GM19043 (cell line): ENCODE measurements around the gene PFKP.

Source experiments
- ATAC-seq: cut with Tn5 transposase; IDR thresholded peaks from one replicate; pipeline ENCODE4 v1.9.1; 2021; ENCODE audit warnings: low read depth; ENCODE audit not compliant: unreplicated experiment

PFKP gene

DNA sequence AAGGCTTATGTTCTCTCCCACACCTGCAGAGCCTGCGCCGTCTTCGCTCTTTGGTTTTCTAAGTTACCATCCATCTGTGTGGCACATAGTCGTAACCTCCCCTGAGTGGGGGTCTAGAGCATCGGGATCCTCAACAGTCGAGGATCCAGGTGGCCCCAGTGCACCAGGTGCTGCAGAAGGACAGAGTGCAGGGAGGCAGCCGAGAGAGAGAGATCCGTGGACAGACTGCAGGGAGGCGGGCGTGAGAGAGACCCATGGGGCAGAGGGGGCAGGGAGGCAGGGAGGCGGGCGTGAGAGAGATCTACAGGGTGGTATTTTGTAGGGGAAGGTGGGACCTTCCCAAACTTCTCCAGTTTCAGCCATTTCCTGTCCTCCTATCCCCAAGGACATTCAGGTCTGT lies 42.3 kb downstream of the PFKP start:
- ATAC-seq, result no peak

DNA sequence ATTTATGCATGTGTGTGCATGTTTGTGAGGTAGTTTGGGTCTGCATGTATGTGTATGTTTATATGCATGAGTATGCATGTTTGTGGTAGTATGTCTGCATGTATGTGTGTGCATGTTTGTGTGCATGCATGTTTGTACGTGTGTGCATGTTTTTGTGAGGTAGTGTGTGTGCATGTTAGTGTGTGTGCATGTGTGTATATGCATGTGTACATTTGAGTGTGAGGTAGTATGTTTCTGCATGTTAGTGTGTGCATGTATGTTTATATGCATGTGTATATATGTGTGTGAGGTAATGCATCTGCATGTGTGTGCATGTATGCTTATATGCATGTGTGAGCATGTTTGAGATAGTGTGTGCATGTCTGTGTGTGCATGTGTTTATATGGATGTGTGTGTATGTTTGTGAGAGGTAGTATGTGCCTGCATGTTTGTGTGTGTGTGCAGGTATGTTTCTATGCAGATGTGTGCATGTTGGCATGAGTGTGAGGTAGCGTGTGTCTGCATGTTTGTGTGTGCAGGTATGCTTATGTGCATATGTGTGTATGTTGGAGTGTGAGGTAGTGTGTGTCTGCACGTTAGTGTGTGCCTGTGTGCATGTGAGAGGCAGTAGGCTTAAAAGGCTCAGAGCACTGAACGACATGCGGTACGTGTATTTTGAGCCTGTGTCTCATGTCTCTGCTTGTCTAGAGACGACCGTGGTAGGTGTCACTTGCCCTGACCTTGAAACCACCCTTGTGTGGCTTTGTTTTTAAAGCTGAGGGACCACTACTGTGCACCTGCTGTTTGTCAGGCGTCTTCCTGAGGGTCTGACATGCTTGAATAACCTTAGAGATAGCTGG lies 43.7 kb downstream of the PFKP start:
- no peak for ATAC-seq

DNA sequence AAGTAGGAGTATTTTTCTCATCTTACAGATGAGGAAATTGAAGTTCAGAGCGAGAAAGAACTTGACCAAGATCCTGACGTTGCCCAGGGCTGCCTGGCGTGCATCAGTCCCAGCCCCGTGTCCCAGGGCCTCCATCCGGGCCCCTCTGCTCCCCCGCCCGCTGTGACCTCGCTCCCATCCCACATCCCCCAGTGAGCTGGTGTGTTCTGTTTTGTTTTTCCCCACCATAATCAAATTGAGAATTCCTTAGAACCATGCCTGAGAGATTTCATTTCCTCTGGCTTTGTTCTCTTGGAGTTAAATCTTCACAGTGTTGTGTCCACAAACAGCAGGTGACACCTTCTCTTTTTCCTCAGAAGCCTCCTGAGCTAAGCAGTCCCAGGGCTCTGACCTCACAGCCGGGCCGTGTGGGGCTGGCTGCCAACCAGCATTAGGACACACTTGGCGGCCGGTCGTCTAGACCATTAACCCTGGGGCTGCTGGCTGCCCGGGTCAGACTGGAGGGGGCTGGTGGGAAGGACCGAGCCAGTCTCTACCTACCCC lies 44.3 kb downstream of the PFKP start:
- ATAC-seq, result no peak

DNA sequence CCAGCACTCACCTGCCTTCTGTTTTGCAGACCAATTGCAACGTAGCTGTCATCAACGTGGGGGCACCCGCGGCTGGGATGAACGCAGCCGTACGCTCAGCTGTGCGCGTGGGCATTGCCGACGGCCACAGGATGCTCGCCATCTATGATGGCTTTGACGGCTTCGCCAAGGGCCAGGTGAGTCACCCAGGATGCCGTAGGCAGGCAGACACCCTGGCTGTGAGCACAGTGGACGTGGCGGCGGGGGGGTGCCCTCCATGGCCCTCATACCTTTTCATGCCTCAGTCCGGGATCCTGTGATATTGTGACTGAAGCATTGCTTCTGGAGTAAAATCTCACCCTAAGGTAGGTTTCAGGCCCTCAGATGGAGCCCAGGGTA lies 46.0 kb downstream of the PFKP start:
- ATAC-seq, result no peak

DNA sequence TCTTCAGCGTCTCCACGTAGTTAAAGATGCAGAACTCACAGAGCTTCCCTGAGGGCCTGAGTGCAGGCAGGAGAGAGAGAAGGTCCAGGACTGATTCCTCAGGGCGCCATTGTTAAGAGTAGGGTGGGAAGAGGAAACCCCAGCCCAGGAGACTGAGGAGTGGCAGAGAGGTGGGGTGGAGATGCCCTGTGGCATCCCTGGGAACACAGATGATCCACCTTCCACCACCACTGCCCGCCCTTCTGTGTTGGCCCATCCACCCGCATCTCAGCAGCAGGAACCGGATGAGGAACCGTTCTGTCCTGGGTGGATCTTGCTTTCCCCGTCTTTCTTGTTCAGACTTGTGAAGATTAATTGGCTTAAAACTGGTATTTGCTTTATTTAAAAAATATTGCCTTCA lies 48.3 kb downstream of the PFKP start:
- ATAC-seq, result no peak

DNA sequence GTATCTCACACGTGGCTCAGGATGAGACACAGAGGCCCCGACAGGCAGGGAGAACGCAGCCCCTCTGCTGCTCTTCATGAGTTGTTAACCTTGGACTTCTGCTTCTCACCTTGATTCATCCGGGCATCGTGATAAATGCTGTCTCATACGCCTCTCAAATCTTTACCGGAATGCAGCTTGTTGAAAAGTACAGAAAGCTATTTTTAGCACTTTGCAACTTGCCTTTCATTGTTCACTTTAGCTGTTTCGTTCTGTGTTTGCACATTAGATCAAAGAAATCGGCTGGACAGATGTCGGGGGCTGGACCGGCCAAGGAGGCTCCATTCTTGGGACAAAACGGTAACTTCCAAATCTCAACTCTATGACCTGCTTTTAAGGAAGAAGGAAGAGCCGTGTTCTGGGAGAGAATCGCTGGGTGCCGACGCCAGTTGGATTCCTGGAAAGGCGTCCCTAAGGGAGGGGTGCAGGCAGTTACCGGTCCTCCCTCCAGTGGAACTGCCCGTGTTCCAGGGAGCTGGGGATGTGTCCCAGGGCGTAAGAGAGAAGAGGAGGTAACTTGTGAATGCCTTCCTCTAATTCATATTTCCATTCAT lies 49.3 kb downstream of the PFKP start:
- no peak for ATAC-seq

GRCh38 chr10:3117486-3117885 lies 50.1 kb downstream of the PFKP start:
- ATAC-seq, result no peak

DNA sequence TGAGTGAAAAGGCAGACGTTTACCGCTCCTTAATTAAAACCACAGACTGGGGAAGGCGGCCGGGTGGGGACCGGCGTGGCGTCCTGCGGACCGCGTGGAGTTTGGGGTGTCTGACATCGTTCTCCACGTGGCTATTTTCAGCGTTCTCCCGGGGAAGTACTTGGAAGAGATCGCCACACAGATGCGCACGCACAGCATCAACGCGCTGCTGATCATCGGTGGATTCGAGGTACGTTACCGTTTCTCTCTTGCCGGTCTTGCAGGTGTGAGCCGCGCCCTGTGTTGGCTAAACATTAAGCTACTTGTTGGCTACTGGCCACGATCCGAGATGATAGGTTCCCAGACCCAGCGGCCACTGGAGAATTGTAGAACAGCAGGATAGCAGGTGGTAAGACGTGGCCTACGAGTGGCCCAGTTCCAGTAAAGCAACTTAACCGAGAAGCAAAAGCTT lies 51.3 kb downstream of the PFKP start:
- no peak for ATAC-seq

- no peak for ATAC-seq
These were observed 52.6 kb downstream of the PFKP start for GRCh38 chr10:3119796-3120459.

- no peak for ATAC-seq
These were observed 54.7 kb downstream of the PFKP start for GRCh38 chr10:3122034-3122433.

DNA sequence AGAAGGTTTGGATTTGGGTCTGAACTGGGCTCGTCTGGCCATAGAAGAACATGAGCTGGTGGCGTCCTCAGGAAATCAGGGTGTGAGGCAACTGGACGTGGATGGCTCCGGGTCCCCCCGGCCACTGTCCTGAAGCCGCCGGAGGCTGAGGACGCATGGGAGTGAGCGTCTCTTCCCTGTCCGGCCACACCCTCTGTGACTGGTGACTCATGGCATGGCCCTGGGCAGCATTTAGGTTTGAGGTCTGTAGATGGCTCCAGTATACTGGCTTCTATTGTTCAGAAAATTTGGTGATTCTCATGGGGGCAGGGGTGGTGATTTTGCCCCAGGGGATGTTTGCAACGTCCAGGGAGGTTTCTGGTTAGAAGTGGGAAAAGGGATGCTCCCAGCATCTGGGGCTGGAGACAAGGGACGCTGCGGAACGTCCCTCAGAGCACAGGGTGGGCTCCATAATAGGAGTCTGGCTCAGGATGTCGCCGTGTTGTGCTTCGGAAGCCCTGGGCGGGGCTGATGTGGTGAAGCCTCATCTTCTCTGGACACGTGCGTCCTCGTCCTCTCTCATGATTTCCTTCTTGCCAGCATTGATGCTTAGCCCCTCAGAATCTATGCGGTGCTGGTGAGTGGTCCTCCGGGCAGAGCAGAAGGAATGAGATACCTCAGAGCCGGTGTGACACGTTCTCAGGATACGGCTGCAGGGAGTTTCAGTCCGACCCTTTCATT lies 55.3 kb downstream of the PFKP start:
- ATAC-seq, result no peak

DNA sequence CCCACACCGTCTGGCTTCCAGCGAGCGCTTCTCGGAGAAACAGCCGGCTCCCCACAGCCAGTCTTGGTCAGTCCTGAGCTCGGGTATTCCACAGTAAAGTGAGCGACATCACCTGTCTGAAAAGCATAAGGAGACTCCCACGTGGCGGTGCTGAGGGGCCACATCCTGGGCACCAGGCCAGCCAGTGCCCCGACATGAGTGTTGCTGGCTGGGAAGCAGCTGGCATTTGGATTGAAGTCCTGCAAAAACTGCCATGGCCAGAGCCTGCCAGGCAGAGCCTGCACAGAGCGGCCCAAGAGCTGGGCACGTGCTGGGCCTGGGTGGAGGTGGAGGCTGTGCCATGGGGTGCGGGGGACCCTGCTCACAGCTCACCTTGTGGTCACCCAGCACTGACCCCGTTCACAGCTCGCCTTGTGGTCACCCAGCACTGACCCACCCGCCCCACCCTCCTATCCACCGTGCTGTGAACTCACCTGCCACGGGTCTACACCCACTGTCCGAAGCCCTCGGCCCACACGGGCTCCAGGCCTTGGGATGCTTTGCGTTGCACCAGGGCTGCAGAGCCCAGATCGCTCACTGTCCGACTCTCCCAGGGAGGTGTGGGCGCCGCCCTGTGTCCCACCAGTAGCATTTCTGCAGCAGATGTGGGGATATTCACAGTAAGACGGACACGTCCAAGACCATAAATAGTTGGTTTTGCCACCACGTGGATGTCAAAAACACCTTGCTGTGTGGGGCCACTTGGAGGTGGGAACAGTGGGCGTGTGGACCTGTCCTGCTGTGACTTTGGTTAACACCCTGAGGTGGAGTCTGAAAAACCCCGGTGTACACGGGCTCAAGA lies 56.4 kb downstream of the PFKP start:
- ATAC-seq, result no peak

- ATAC-seq, result no peak
These were observed 57.2 kb downstream of the PFKP start for GRCh38 chr10:3124412-3125175.

DNA sequence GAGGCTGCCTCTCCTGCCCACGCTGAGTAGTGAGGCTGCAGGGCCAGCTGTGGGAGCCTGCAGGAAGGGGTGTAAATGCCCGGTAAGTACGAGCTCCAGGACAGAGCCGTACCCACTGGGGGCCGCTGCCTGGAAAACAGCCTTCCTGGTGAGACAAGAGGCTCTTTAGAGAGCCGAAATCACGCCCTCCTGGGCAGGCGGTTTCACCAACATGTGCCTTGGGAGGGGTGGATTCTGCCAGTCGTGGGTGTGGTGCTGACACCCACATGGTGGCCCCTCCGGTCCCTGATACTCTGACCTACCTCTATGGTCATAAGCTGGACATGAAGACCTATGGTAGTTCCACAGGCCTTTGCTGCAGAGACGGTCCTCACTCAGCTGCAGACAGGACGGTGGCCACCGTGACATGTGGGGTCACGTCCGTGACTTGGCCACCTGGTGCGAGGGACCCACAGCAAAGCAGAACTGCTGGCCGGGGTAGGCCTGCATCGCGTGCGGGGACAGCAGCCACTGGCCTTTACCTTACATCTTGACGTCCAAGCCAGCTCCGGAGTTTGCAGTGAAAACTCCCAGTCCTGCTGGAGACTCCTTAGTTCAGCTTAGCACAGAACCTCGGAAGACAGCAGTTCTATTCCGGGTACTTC lies 58.3 kb downstream of the PFKP start:
- no peak for ATAC-seq

- no peak for ATAC-seq
These were observed 58.9 kb downstream of the PFKP start for GRCh38 chr10:3126249-3126648.

DNA sequence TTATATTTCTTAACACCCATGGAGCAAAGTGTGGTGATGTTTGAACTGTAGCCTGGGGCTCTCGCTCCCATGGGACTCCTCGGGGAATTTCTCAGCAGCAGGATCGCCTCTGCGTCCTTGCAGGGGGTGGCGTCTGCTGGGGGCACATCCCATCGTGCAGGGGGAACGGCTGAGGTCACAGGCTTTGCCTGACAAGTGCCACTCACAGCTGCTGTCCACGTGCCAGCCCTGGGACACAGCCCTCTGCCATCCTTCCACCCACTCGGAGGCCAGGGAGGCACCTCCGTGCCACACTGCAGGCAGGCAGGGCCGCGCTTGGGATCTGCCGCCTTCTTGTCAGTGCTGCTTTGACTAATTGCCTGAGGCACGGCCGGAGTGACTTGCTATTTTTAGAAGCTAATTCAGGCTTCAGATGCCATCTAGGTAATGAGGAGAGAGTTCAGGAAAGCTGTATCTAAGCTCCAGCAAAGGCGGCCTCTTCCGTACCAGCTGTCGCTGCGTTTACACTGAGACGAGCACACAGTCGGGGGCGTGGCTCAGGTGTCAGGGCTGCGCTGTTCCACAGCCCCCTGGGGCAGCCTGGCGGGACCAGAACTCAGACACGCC lies 59.5 kb downstream of the PFKP start:
- ATAC-seq, result no peak

GRCh38 chr10:3127921-3128320 lies 60.6 kb downstream of the PFKP start:
- no peak for ATAC-seq

DNA sequence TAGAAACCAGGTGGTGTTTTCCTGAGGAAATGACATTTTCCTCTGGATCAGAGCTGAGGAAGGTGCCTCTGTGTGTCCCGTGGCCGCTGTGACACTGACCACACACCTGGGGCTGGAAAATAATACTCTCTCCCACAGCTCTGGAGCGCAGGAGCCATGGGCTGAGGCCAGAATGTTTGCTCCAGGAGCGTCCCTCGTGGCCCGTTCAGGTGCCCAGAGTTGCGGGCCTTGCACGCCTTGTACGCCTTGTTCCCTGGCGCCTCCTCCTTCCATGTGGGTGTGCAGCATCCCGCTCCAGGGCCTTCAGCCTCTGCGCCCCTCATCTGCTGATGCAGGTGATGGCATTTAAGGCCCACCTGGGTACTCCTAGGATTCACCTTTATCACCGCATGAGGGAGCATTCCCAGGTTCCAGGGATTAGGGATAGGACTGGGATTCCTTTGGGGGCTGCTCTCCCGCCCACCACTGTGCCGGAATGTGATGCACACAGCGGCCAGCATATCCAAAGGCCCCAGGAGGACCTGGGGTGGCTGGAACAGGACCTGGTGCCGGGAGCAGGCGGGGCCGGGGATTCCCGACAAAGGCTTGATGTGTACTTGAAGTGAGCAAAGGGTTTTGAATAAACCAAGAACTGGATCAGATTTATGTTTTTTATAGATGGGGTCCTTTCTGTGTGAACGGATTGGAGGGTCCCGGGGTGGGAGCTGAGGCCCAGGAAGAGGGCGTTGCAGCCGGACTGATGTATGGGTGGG lies 61.2 kb downstream of the PFKP start:
- ATAC-seq, result no peak
